Stimulated activated memory B cell treated with anti-CD40 and anti-IgM and Interleukin-4, amounts not matched to agents 10 μg/mL and 1 μg/mL and 100 μg/mL, for 72 hours (primary cell): ENCODE data around the gene ANKRD28.

ENCODE experiments used
- ATAC-seq: fragments of 150-1000 bp; cut with Tn5 transposase; 2 replicates; pipeline ENCODE4 v1.10.0; 2021
- H3K27ac Mint-ChIP-seq: one replicate; pipeline ENCODE4 v1.8.0; 2022; ENCODE audit warnings: mild to moderate bottlenecking, mixed read lengths
- H3K27me3 Mint-ChIP-seq: one replicate; pipeline ENCODE4 v1.8.0; 2022; ENCODE audit warnings: mixed read lengths
- H3K36me3 Mint-ChIP-seq: one replicate; pipeline ENCODE4 v1.8.0; 2022; ENCODE audit warnings: mixed read lengths
- H3K4me1 Mint-ChIP-seq: one replicate; pipeline ENCODE4 v1.8.0; 2022; ENCODE audit warnings: mixed read lengths
- H3K4me3 Mint-ChIP-seq: one replicate; pipeline ENCODE4 v1.8.0; 2022; ENCODE audit warnings: mild to moderate bottlenecking, moderate library complexity, mixed read lengths
- H3K9me3 Mint-ChIP-seq: one replicate; pipeline ENCODE4 v1.8.0; 2022; ENCODE audit warnings: mixed read lengths

ANKRD28 gene

DNA sequence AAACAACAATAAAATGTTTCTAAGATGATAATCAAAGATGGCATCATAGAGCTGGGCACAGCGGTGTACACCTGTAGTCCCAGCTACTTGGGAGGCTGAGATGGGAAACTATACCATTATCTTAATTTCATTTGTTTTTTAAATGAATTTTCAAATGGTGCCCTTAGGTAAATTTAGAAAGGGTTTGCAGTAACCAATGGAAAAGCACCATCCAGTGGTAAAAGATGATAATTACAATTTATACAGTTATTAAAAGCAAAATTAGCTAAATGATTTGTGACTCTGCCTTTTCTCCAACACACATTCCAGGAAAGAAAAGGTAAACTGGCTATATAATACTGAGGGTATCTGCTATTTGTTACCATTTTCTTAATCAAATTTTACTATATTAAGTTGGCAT is 14.4 kb upstream of the ANKRD28 start:
- ATAC-seq, result no peak
- peaks cover 23% of the 10 kb centered on the region for H3K4me1 Mint-ChIP-seq
- no peak overlapping the region for H3K27ac Mint-ChIP-seq
- no peak overlapping the region for H3K4me3 Mint-ChIP-seq
- no peaks in the 10 kb centered on the region for H3K36me3 Mint-ChIP-seq
- H3K9me3 Mint-ChIP-seq, result no peaks in the 10 kb centered on the region
- H3K27me3 Mint-ChIP-seq, result no peaks in the 10 kb centered on the region

GRCh38 chr3:15810702-15811101 is 12.9 kb upstream of the ANKRD28 start:
- no peak overlapping the region for H3K4me3 Mint-ChIP-seq
- H3K9me3 Mint-ChIP-seq, result no peaks in the 10 kb centered on the region
- no peak for ATAC-seq
- H3K27ac Mint-ChIP-seq, result peak overlapping the region; percentile 51
- no peaks in the 10 kb centered on the region for H3K36me3 Mint-ChIP-seq
- H3K4me1 Mint-ChIP-seq, result peaks cover 31% of the 10 kb centered on the region
- H3K27me3 Mint-ChIP-seq, result no peaks in the 10 kb centered on the region

GRCh38 chr3:15809313-15809712 is 11.5 kb upstream of the ANKRD28 start:
- ATAC-seq, result no peak
- Mint-ChIP-seq H3K36me3 (no peaks in the 10 kb centered on the region), H3K9me3 (no peaks in the 10 kb centered on the region), H3K4me3 (no peak overlapping the region), H3K27me3 (no peaks in the 10 kb centered on the region), H3K4me1 (peaks cover 37% of the 10 kb centered on the region), H3K27ac (peak overlapping the region; percentile 13)

DNA sequence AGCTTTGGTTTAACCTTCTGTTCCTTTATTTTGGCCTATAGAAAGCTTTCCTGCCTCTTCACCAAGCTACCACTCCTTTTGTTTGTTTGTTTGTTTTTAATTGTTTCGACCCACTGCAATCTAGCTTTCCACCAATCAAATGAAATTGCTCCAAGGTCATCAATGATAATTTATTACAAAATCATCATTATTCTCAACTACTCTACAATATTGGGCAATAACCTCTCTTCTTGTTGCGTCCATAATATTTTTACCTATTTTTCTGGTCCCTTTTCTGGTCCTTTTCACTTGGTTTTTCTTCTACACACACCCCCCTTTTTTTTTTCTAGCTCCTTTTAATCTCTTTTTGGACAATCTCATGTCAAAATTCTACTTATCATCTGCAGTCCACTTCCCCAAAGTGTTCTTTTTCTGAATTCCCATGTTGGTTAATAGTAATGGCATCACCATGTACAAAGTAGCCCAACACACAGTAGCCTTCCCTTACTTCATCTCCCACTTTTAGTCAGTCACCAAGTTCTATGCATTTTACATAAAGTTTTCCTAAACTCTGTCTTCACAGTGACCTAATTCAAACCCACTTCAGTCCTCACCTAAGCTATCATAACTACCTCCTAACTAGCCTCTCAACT is 11.0 kb upstream of the ANKRD28 start:
- peaks cover 37% of the 10 kb centered on the region for H3K4me1 Mint-ChIP-seq

GRCh38 chr3:15805756-15806266 is 8.0 kb upstream of the ANKRD28 start:
- peaks cover 7% of the 10 kb centered on the region for H3K36me3 Mint-ChIP-seq
- peak overlapping the region; percentile 46 for H3K27ac Mint-ChIP-seq
- H3K4me1 Mint-ChIP-seq, result peaks cover 59% of the 10 kb centered on the region
- no peak overlapping the region for H3K4me3 Mint-ChIP-seq
- peak; percentile 82 for ATAC-seq
- H3K27me3 Mint-ChIP-seq, result no peaks in the 10 kb centered on the region
- no peaks in the 10 kb centered on the region for H3K9me3 Mint-ChIP-seq

More for the DNA sequence above, 11.0 kb upstream of the ANKRD28 start:
- Mint-ChIP-seq H3K9me3 (no peaks in the 10 kb centered on the region), H3K27me3 (no peaks in the 10 kb centered on the region), H3K27ac (peak overlapping the region; percentile 13), H3K4me3 (no peak overlapping the region), H3K36me3 (no peaks in the 10 kb centered on the region)
- ATAC-seq, result no peak

- Mint-ChIP-seq H3K27ac (no peak overlapping the region), H3K36me3 (peaks cover 7% of the 10 kb centered on the region), H3K27me3 (no peaks in the 10 kb centered on the region), H3K4me3 (no peak overlapping the region), H3K4me1 (peaks cover 62% of the 10 kb centered on the region), H3K9me3 (no peaks in the 10 kb centered on the region)
- no peak for ATAC-seq
Observed at GRCh38 chr3:15804553-15805095, 6.8 kb upstream of the ANKRD28 start.

DNA sequence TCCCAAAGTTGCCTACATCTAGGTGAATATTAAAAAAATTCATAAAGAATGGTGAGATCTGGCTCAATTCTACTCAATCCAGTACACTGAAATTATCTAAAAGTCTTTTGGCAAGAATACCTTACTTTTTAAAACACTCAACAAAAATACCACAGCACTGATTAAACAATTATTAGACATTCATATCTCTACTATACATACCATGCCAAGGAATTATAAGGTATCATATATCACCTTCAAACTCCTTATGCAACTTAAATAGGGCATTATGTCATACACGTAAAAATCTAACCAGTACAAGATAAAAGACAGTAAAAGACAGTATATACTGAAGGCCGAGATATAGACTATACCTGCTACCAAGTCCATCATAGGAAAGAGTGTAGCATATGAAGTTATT is 6.1 kb upstream of the ANKRD28 start:
- no peak overlapping the region for H3K27ac Mint-ChIP-seq
- no peak overlapping the region for H3K4me3 Mint-ChIP-seq
- H3K27me3 Mint-ChIP-seq, result no peaks in the 10 kb centered on the region
- H3K36me3 Mint-ChIP-seq, result peaks cover 7% of the 10 kb centered on the region
- peaks cover 65% of the 10 kb centered on the region for H3K4me1 Mint-ChIP-seq
- no peaks in the 10 kb centered on the region for H3K9me3 Mint-ChIP-seq
- no peak for ATAC-seq

GRCh38 chr3:15801298-15801697 is 3.5 kb upstream of the ANKRD28 start:
- Mint-ChIP-seq H3K9me3 (no peaks in the 10 kb centered on the region), H3K4me1 (peaks cover 67% of the 10 kb centered on the region), H3K36me3 (peaks cover 7% of the 10 kb centered on the region), H3K4me3 (no peak overlapping the region), H3K27ac (no peak overlapping the region), H3K27me3 (no peaks in the 10 kb centered on the region)
- ATAC-seq, result no peak

GRCh38 chr3:15800780-15801179 is 3.0 kb upstream of the ANKRD28 start:
- Mint-ChIP-seq H3K27me3 (no peaks in the 10 kb centered on the region), H3K4me1 (peaks cover 65% of the 10 kb centered on the region), H3K27ac (no peak overlapping the region), H3K9me3 (no peaks in the 10 kb centered on the region), H3K36me3 (peaks cover 7% of the 10 kb centered on the region), H3K4me3 (no peak overlapping the region)
- no peak for ATAC-seq

- Mint-ChIP-seq H3K4me1 (peaks cover 69% of the 10 kb centered on the region), H3K27ac (no peak overlapping the region), H3K36me3 (peaks cover 7% of the 10 kb centered on the region), H3K4me3 (no peak overlapping the region), H3K27me3 (no peaks in the 10 kb centered on the region), H3K9me3 (no peaks in the 10 kb centered on the region)
- ATAC-seq, result no peak
Observed at GRCh38 chr3:15800327-15800726, 2.5 kb upstream of the ANKRD28 start.

DNA sequence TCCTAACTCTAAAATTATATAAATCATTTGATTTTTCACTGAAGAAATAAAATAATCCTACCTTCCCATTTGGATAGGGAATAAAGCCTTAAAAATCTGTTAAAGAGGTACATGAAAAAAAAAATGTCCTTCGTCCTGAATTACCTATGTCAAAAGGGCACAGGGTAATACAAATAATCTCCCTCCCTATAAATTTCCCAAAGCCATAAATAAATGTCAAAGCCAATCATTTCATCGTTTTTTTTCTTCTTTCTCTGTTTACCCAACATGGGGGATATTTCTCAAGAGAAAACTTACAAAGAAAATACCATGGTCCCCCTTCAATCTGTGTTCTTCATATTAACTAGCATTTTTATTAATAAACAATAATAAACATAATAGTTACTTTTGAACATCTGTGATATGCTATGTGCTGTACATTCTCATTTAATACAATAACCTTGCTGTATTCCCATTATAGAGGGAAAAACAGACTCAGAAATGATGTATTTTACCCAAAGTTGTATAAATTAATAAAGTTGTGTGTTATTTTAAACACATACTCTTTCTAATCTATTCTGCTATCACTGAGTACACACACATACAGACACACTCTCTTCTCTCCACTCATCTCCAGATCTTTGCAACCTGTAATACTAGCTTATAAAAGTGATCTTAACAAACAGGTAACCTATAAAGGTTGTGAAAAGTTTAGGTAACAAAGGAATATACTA is 910 bp upstream of the ANKRD28 start:
- no peaks in the 10 kb centered on the region for H3K9me3 Mint-ChIP-seq
- H3K27me3 Mint-ChIP-seq, result no peaks in the 10 kb centered on the region
- H3K4me3 Mint-ChIP-seq, result no peak overlapping the region
- peaks cover 73% of the 10 kb centered on the region for H3K4me1 Mint-ChIP-seq
- no peak overlapping the region for H3K27ac Mint-ChIP-seq
- peaks cover 7% of the 10 kb centered on the region for H3K36me3 Mint-ChIP-seq
- ATAC-seq, result no peak

GRCh38 chr3:15796771-15797641 is 773 bp downstream of the ANKRD28 start:
- Mint-ChIP-seq H3K4me3 (peak overlapping the region; percentile 66), H3K27me3 (no peaks in the 10 kb centered on the region), H3K27ac (peak overlapping the region; percentile 61), H3K9me3 (no peaks in the 10 kb centered on the region), H3K36me3 (peaks cover 5% of the 10 kb centered on the region), H3K4me1 (peaks cover 61% of the 10 kb centered on the region)
- no peak for ATAC-seq

GRCh38 chr3:15796331-15796730 is 1.4 kb downstream of the ANKRD28 start:
- Mint-ChIP-seq H3K36me3 (peaks cover 11% of the 10 kb centered on the region), H3K4me3 (peak overlapping the region; percentile 50), H3K27me3 (no peaks in the 10 kb centered on the region), H3K27ac (peak overlapping the region; percentile 61), H3K4me1 (peaks cover 61% of the 10 kb centered on the region), H3K9me3 (peaks cover under 1% of the 10 kb centered on the region)
- ATAC-seq, result no peak

GRCh38 chr3:15795651-15796308 is 2.0 kb downstream of the ANKRD28 start:
- H3K27me3 Mint-ChIP-seq, result no peaks in the 10 kb centered on the region
- H3K9me3 Mint-ChIP-seq, result peaks cover 3% of the 10 kb centered on the region
- no peak for ATAC-seq
- peak overlapping the region; percentile 61 for H3K27ac Mint-ChIP-seq
- H3K4me1 Mint-ChIP-seq, result peaks cover 61% of the 10 kb centered on the region
- peaks cover 17% of the 10 kb centered on the region for H3K36me3 Mint-ChIP-seq
- H3K4me3 Mint-ChIP-seq, result no peak overlapping the region
